GM19238 (cell line): ENCODE data around the gene DCAF5.
"Not testable (repeated sequence)": the region's sequence is repeated elsewhere in the genome, so short reads cannot be mapped to it uniquely, and the experiment has no call there.

Source experiments
- DNase-seq: peaks from one replicate; pipeline ENCODE4 v3.0.0; 2011; ENCODE audit warnings: low spot score; ENCODE audit not compliant: insufficient read length

DCAF5 gene

GRCh38 chr14:69044296-69044695, 108.6 kb downstream of the DCAF5 start:
- DNase-seq = no peak

- no peak for DNase-seq
These were observed 109.2 kb downstream of the DCAF5 start for GRCh38 chr14:69043596-69044260.

- no peak for DNase-seq
These were observed 110.0 kb downstream of the DCAF5 start for GRCh38 chr14:69042787-69043444.

GRCh38 chr14:69042299-69042698, 110.6 kb downstream of the DCAF5 start:
- DNase-seq = no peak

GRCh38 chr14:69041783-69042182, 111.1 kb downstream of the DCAF5 start:
- no peak for DNase-seq

- no peak for DNase-seq
These were observed 112.6 kb downstream of the DCAF5 start for GRCh38 chr14:69040353-69040752.

- DNase-seq = no peak
These were observed 113.7 kb downstream of the DCAF5 start for GRCh38 chr14:69039288-69039628.

GRCh38 chr14:69038455-69039287, 114.2 kb downstream of the DCAF5 start:
- DNase-seq = no peak

- DNase-seq = no peak
These were observed 115.0 kb downstream of the DCAF5 start for GRCh38 chr14:69037790-69038454.

GRCh38 chr14:69036757-69037506, 116.0 kb downstream of the DCAF5 start:
- DNase-seq = no peak

GRCh38 chr14:69034612-69035262, 118.2 kb downstream of the DCAF5 start:
- no peak for DNase-seq

- DNase-seq = no peak
These were observed 125.5 kb downstream of the DCAF5 start for GRCh38 chr14:69027242-69027913.

- DNase-seq = no peak
These were observed 129.9 kb downstream of the DCAF5 start for GRCh38 chr14:69023035-69023434.

- not testable (repeated sequence) for DNase-seq
These were observed 130.8 kb downstream of the DCAF5 start for GRCh38 chr14:69022093-69022492.

GRCh38 chr14:69017706-69018105, 135.2 kb downstream of the DCAF5 start:
- no peak for DNase-seq

- no peak for DNase-seq
These were observed 138.1 kb downstream of the DCAF5 start for GRCh38 chr14:69014829-69015259.

- DNase-seq = no peak
These were observed 138.8 kb downstream of the DCAF5 start for GRCh38 chr14:69013943-69014782.

- DNase-seq = no peak
These were observed 140.5 kb downstream of the DCAF5 start for GRCh38 chr14:69012256-69012953.
